ENCODE results near the gene CCNI.
"Not testable (repeated sequence)": the region's sequence is repeated elsewhere in the genome, so short reads cannot be mapped to it uniquely, and the experiment has no call there.

Gene CCNI

DNA sequence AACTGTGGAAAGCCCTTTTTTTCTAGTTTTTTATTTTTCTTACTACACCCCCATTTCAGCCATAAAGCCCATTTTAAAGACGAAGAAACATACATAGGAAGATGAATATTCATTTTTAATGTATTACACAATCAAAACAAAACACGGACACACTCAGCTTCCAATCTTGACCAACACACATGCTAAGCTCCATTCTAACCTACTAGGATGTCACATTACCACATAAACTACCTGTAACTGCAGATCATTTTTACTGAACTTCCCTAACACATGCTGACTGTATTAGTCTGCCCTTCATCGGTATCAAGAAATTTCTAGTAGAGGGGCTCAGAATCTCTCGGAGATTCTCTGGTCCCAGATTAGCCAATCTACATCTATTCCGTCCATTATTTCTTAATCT lies 1.8 kb downstream of the CCNI start:
- no peak overlapping the region; the same call in 1 of the 2 replicates for H3K27ac ChIP-seq
- TF ChIP-seq, protein P1, sequence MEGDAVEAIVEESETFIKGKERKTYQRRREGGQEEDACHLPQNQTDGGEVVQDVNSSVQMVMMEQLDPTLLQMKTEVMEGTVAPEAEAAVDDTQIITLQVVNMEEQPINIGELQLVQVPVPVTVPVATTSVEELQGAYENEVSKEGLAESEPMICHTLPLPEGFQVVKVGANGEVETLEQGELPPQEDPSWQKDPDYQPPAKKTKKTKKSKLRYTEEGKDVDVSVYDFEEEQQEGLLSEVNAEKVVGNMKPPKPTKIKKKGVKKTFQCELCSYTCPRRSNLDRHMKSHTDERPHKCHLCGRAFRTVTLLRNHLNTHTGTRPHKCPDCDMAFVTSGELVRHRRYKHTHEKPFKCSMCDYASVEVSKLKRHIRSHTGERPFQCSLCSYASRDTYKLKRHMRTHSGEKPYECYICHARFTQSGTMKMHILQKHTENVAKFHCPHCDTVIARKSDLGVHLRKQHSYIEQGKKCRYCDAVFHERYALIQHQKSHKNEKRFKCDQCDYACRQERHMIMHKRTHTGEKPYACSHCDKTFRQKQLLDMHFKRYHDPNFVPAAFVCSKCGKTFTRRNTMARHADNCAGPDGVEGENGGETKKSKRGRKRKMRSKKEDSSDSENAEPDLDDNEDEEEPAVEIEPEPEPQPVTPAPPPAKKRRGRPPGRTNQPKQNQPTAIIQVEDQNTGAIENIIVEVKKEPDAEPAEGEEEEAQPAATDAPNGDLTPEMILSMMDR (IDR thresholded peaks at IDR 0.05) = no peak
- TF ChIP-seq ZFX (IDR thresholded peaks at IDR 0.05; ENCODE audit: borderline replicate concordance) = no peak

DNA sequence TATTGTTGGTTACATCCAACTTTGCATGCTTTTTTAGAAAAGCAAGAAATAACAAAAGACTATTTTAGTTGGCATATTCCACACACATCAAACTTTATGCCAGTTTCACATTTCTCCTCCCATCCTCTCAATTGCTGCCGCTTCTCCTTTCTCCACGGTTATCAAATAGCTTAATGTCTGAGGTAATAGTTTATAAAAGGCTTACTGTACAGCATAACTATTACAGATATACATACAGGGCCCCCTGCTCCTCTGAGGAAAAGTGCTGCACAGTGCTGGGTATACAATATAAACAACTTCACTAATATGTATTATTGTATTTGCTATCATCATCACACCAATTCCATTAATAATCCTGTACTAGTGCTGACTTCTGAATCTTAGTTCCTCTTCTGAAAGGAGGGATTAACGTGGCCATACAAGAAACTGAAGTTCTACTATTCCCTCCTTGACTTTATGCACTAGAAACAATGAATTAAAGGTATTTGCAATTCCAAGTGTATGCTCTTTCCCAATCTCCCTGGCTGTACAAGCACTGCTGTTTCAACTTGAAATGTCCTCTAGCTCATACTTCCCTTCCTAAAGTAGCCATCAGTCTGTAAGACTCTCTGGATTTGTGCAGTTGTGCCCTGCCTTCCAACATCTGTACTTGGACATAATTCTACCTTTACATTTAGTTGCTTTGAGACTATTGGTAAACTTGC lies 2.5 kb downstream of the CCNI start:
- TF ChIP-seq ZFX (IDR thresholded peaks at IDR 0.05; ENCODE audit: borderline replicate concordance) = no peak
- TF ChIP-seq, protein P1 (IDR thresholded peaks at IDR 0.05) = no peak
- peak overlapping the region; percentile 17; the same call in 1 of the 2 replicates for H3K27ac ChIP-seq

DNA sequence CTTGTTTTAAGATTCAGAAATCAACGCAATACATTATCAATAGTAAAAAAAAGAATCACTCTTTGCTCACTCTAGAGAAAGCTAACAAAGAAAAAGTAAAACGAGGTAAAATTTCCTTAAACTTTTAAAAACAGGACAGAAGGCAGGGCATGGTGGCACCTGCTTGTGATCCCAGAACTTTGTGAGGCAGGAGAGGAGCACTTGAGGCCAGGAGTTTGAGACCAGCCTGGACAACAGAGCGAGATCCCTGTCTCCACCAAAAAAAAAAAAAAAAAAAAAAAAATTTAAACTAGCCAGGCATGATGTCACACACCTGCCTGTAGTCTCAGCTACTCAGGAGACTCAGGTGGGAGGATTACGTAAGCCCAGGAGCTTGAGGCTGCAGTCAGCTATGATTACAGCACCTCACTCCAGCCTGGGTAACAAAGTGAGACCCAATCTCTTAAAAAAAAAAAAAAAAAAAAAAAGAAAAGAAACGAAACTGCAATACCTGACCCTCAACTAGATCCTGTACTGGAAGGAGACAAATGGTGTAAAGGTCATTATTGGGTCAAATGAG lies 3.5 kb downstream of the CCNI start:
- no peak overlapping the region for H3K27ac ChIP-seq
- no peak for TF ChIP-seq ZFX (IDR thresholded peaks at IDR 0.05; ENCODE audit: borderline replicate concordance)
- TF ChIP-seq, protein P1 (IDR thresholded peaks at IDR 0.05) = no peak

DNA sequence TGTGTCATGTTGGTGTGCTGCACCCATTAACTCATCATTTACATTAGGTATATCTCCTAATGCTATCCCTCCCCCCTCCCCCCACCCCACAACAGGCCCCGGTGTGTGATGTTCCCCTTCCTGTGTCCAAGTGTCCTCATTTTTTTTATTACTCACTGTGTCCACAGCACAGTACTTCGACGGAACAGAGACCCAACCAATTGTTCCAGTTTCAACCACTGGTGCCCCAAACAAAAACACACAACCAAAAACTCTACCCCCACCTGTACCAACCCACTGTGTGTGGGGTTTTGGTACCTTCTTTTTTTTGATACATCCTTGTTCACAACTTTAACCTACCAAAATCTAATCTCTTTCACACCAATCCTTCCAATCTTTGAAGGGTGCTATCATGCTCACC lies 6.3 kb downstream of the CCNI start:
- not testable (repeated sequence) for H3K27ac ChIP-seq

DNA sequence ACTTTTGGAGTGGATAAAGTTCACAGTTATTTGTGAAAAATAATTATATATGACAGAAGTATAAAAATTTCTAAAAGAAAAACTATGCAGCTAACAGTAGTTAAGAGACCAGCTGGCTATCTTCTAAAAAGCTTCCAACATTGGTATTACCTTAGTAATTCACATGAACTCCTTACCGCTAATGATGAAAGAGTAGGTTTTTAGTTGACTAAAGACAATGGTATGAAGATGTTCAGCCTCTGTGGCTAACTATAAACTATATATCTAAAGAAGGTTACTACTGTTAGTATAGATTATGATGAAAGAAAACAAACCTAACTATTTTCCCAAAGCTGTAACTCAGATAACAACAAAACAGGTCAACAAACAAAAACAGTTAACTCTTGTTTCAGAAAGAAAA lies 10.4 kb downstream of the CCNI start:
- TF ChIP-seq ZFX (IDR thresholded peaks at IDR 0.05; ENCODE audit: borderline replicate concordance) = no peak
- TF ChIP-seq, protein P1 (IDR thresholded peaks at IDR 0.05) = no peak
- no peak overlapping the region for H3K27ac ChIP-seq

DNA sequence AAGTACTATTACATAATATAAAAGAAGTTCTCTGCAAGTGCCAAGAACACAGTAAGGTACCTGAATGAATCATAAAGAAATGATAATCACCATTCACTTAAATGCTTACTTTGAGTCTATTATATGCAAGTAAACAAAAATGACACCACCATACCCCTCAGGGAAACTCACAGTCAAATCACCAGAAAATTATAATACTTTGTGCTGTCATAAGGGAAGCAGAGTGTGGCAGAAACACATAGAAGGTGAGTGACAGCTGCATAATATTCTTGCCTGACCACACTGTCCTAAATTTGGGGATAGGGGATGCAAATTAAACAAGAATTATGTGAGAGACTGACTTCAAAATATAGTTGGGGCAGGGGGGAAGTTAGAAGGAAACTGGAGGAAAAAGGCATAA lies 12.9 kb downstream of the CCNI start:
- TF ChIP-seq, protein P1 (IDR thresholded peaks at IDR 0.05) = no peak
- no peak for TF ChIP-seq ZFX (IDR thresholded peaks at IDR 0.05; ENCODE audit: borderline replicate concordance)
- H3K27ac ChIP-seq = no peak overlapping the region

DNA sequence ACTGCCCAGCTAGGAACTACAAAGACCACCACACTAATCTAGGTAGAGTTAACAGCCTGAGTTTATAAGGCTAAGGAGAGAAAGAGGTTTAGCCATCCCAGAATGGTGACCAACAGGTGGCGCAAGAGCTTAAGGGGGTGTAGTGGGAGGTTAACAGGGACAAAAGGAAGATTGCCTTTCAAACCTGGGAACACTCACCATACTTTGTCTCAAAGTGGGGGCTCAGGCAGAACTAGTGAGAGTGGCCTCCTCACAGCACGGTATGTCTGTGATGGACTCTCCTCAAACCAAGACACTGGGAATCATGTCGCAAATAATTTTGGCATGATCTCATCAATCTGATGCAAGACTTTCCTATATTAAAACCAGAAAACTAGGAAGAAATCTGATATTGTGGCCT lies 23.4 kb downstream of the CCNI start:
- H3K27ac ChIP-seq = peak overlapping the region; percentile 36

More for the DNA sequence above, 23.4 kb downstream of the CCNI start:
- no peak for TF ChIP-seq ZFX (IDR thresholded peaks at IDR 0.05; ENCODE audit: borderline replicate concordance)
- TF ChIP-seq, protein P1 (IDR thresholded peaks at IDR 0.05) = peak; percentile 85

Measured in 22Rv1 (cell line).